ENCODE results near the gene TCF3. TPM values are rescaled to one million over a fixed set of nuclear protein-coding genes. Genes with fewer than 3 reads are reported as not detected.

The TCF3 gene
- total and polyA plus RNA-seq, 2 of the 8 experiments (the other 6 are each of a cell fraction or from before 2014, with no cell fraction given), result 241 to 348 TPM

- TF ChIP-seq E2F6 (IDR thresholded peaks at IDR 0.05) (no peak), ATF3 (IDR thresholded peaks at IDR 0.05; ENCODE audit: insufficient read depth, low read depth, low read length) (no peak), CBX8 (IDR thresholded peaks at IDR 0.05; ENCODE audit: borderline replicate concordance, low read depth, low read length) (no peak), SIX5 (IDR thresholded peaks at IDR 0.05; ENCODE audit: low read depth, low read length) (no peak), HDAC2 (IDR thresholded peaks at IDR 0.05; ENCODE audit: borderline replicate concordance in 1 of 2, low read depth in 2 of 2, low read length in 2 of 2) (no peak), POLR2A (IDR thresholded peaks at IDR 0.05; ENCODE audit: control extremely low read depth in 1 of 2, low read depth in 2 of 2, low read length in 2 of 2) (no peak)
- TF ChIP-seq, protein P1, sequence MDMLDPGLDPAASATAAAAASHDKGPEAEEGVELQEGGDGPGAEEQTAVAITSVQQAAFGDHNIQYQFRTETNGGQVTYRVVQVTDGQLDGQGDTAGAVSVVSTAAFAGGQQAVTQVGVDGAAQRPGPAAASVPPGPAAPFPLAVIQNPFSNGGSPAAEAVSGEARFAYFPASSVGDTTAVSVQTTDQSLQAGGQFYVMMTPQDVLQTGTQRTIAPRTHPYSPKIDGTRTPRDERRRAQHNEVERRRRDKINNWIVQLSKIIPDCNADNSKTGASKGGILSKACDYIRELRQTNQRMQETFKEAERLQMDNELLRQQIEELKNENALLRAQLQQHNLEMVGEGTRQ (IDR thresholded peaks at IDR 0.05; ENCODE audit: low read length), result no peak
Measured at GRCh38 chr19:1678073-1678472, 25.7 kb upstream of the TCF3 start (continued).

Data from H1 (cell line).